HG03442 (cell line): ENCODE data around the gene MRAS.
A peak's percentile ranks its signal among the peaks of the same experiment; 100 is the strongest.

Experiments
- ATAC-seq: cut with Tn5 transposase; IDR thresholded peaks from one replicate; pipeline ENCODE4 v1.9.1; 2021; ENCODE audit warnings: mild to moderate bottlenecking, moderate library complexity; ENCODE audit not compliant: unreplicated experiment

The MRAS gene

DNA sequence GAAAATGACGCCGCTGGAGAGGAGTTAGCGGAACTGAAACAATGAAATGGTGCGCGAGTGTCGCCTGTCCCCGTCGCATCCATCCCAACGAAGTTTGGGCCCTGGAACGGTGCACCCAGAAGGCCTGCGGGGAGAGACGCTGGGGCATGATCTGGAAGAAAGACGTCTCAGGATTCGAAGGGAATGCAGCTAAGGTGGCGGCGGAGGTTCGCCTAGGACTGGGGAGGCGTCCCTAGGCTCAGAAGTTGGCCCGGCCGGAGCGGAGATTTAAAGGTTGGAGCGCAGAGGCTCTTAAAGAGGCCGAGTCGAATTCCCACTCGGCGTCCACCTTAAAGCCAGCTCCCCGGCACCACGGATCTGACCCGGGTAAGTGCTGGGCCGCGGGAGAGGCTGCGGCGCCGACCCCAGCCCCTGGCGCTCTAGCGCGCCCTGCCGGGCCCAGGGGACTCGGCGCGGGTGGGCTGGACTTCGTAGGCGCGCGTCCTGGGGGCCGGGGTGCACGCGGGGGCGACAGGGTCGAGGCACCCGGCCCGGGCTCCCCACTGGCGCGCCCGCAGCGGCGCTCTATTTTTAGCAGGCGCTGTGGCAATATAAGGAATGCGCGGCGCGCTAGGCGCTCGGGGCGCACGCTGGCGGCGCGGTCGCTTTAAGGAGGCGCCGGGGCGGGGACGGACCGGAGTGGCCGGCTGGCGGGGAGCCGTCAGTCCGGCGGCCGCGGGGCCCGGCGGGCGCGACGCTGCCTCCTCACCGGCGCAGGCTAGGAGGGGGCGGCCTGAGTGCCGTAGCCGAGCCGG, at the start of gene MRAS:
TSS of gene MRAS (plus strand) at position 620 of the 794 bp plus-strand sequence. CDS start 24,305 bp downstream, outside the sequence.
- peak; percentile 41 for ATAC-seq

DNA sequence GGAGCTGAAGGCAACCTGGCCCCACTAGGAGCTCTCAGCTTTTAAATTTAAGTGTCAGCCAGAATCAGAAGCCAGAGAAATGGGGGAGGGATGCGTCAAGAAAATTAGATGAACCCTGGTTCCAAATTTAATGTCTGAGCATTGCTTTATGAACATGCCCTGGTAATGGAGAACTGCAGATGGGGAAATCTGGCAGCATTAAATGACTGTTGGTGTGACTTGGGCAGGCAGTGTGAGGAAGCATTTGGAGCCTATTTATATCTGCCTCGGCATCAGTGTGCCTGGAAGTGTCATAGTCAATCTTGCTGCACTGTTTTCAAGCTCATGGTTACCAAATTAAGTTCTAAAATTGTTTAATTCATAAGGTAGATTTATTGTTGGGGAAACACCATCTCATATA, 47.7 kb upstream of the MRAS start:
- ATAC-seq = no peak

DNA sequence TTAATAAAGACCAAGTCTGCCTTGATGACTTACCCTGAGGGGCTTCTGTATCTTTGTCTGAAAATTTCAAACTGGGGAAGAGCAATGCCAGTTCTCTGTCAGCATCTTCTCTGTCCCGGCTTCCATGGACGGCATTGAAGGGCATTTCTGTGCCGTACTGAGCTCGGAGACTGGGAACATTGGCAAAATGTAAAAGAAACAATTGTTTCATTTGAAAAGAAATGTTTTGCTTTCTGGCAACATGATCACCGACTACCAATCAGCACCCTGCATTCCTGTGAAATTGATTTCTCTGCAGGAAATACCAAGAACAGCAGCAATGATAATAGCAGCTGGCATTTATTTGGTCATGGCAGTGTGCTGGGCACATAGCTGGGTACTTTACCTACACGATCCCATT, 44.9 kb upstream of the MRAS start:
- ATAC-seq = no peak

DNA sequence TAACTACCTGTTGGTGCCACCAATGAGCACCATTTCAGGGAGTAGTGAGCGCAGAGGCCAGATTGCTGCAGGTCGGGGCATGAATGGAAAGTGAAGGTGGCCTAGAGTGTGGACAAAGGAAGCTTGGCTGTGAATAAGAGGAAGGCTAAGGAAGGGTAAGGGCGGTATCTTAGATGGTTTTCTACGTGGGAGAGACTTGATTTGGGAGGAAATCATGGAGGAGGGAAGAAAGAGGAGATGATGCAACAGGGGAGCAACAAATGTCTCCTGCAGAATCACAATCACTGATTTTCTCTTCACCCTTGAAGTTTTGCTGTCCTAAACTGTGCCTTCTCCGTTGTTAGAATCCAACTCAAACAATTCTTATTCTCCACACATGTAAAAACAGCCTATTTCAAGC, 40.5 kb upstream of the MRAS start:
- no peak for ATAC-seq

DNA sequence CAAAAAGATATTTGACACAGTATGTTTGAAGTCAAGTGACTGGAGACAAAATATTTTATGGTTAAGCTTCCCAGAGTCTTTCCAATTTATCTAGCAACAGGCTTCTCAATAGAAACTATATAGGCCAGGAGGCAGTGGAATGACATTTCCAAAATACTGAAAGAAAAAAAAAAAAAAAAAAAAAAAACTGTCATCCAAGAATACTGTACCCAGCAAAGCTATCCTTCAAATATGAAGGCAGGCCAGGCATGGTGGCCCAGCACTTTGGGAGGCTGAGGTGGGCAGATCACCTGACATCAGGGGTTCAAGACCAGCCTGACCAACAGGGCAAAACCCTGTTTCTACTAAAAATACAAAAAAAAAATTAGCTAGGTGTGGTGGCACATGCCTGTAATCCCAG, 39.6 kb upstream of the MRAS start:
- ATAC-seq = no peak

DNA sequence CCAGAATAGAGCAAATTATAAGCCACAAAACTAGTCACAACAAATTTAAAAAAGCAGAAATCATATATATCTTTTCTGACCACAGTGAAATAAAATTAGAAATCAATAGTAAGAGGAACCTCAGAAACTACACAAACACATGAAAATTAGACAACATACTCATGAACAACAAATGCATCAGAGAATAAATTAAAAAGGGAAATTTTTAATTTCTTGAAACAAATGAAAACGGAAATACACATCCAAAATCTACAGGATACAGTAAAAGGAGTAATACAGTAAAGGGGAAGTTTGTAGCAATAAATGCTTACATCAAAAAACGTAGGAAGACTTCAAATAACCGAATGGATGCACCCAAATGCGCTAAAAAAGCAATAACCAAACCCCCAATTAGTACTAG, 37.9 kb upstream of the MRAS start:
- ATAC-seq = no peak

DNA sequence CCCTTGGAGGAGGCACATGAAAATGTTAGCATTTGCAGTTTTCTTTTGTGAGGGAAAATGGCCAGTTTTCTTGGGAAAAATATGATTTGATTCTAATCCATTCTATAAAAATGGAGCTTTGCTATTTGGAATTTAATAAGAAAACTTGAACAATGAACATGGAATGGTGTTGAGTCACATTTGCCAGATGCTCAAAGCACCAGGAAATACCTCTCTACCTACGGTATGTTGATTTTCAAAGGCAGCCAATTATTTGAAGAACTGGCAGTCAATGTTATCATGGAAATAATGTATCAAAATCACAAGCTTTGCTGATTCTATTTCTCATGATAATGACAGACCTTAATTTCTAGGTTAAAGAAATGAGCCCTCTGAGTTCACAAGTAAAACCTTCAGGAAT, 33.6 kb upstream of the MRAS start:
- no peak for ATAC-seq

DNA sequence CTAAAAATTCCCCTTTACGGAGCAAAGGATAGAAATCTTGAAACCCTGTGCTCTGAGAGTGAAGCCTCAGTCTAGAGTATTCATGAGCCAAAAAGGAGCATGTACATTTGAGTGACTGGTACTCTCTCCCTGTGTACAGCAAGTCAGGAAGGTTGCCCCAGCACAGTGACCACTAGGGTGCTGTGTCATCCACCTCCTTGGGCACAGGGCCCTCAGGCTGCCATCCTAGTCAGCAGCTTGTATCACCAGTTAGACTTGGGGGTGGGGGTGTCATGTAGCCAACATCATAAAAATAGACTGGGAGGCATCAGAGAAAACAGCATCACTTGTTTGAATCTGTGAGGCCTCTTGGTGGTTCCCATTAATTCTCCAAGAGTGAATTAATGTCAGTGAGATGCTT, 30.7 kb upstream of the MRAS start:
- no peak for ATAC-seq

DNA sequence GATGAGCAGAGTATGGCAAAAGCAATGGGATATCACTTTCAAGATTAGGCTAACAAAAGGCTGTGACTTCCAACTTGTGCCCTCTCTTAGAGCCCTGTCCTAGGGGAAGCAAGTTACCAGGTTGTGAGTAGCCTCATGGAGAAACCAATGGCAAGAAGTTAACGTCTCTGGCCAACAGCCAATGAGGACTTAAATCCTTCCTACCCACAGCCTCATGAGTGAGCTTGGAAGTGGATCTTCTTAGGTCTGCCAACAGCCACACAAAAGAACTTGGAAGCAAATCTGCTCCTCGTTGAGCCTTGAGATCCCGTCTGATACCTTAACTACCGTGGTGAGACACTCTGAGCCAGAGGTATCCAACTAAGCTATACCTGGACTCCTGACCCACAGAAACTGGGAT, 24.4 kb upstream of the MRAS start:
- no peak for ATAC-seq

DNA sequence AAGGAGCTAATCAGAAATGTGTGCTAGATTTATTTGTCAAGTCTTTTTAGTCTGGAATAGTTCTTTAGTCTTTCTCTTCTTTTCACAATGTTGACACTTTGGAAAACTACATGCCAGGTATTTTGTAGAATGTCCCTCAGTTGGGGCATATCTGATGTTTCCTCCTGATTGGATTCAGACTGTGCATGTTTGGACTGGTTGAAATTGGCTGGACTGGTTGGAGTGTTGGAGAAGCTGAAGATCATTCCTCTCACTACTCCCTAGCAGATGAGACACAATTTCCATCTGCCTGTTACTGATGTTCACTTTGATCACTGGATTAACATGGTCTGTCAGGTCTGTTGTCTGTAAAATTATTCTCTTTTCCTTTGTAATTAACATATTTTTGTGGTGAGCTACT, 22.4 kb upstream of the MRAS start:
- no peak for ATAC-seq

DNA sequence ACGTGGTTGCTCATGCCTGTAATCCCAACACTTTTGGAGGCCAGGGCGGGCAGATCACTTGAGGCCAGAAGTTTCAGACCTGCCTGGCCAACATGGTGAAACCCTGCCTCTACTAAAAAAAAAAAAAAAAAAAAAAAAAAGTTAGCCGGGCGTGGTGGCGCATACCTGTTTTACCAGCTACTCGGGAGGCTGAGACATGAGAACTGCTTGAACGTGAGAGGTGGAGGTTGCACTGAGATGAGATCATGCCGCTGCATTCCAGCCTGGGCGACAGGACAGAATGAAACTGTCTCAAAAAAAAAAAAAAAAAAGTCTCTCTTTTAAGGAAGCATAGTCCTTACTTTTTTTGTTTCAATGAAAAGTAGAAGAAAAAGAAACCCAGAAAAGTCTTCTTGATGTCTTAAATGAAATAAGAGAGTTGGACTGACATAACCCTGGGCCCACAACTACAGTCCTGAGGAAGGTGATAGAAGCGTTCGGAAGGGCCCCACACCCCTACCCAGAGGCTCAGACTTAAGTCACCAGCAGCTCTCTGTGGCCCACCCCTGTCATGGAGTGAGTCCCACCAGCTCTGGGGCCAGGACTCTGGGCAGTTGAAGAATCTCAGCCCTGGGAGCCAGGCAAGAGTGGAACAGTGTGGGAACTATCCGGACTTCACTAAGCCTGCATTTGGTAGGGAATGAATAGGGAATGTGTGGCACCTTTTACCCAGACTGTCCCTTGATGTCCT, 21.3 kb upstream of the MRAS start:
- ATAC-seq = no peak

DNA sequence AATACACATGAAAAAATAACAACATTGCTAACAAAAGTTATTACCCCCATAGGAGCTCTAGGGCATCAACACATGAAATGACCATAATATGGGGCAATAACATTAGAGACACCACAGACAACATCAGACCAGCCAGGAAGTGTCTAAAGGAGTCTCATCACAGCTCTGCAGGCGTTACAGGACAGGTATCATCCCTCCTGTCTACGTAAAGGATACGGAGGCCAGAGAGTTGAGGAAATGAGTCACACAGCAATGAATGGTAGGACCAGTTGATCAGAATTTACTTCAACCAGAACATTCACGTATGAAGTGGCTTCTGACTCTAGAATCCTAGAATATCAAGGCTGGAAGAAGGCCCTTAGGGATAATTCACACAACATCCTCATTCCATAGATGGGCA, 20.5 kb upstream of the MRAS start:
- no peak for ATAC-seq

DNA sequence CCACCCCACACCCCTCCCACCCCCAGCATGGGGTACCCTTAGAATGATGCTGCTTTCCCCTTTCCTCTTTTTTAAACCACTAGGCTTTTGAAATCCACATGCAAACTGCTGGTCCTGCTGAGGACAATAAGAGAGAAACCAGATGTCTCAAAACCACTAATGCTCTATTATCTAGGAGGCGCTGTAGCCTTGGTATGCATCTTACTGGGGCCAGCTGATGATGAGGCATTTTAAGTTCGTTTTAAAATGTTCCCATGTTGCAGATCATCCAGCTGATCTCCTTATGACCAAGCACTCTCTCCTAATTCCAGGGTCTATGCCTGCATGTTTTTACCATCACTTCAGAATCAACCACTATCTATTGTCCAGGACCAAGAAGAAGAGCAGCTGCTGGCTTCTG, 20.0 kb upstream of the MRAS start:
- no peak for ATAC-seq

DNA sequence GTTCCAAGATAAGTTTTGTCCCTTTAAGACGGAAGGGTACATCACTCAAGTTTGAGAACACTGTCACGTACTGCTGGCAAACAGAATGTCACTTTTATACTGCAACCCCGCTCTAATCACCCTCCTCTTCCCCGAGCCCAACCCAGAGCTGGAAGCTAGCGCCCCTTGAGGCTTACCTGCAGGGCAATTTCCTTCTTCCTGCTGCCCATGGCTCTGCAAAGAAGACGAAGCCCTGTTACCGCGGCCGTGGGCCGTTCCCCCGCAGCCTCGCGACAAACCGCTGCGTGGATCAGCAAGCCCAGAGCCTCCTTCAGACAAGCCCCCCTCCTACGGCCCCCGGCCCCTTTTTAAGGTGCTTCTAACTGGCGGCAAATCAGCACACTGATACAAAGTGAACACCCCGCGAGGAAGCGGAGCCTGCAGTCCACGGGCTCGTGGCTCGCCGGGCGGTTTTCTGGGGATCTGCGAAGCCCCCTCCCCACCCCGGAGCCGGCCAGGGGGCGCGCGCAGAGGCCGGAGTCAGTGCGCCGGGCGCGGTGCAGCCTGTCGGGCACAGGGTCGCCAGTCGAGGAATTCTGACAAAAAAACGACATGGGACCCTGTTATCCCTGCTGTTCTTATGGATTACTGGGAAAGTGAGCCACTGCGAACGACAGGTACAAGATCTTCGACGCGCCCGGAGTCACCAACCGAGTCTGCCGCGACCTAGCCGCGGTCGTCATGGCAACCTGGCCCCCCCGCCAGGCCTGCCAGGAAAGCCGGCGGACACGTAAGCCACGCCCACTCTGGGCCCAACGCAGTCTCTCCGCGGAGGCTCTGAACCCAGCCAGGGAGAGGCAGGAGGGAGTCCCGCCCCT, 19.0 kb upstream of the MRAS start, which contains the start of gene NME9:
TSS of gene NME9 (minus strand) at position 725 of the 857 bp plus-strand sequence. CDS start at position 209, 516 bp downstream.
- ATAC-seq = peak; percentile 74

DNA sequence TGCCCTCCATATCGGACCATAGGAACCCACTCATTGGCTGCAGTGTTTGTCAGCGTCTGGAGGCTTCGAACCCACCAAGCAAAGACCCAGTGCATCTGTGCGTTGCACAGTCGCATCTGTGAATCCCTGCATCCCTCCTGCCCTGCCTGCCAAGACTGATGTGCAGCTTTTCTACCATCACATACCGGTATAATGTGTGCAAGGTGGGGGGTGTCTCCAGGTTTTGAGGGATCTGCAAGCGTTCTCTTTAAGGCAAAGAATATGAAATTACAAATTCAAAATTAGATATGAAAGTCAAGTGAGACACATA, 18.4 kb upstream of the MRAS start:
- ATAC-seq = no peak

DNA sequence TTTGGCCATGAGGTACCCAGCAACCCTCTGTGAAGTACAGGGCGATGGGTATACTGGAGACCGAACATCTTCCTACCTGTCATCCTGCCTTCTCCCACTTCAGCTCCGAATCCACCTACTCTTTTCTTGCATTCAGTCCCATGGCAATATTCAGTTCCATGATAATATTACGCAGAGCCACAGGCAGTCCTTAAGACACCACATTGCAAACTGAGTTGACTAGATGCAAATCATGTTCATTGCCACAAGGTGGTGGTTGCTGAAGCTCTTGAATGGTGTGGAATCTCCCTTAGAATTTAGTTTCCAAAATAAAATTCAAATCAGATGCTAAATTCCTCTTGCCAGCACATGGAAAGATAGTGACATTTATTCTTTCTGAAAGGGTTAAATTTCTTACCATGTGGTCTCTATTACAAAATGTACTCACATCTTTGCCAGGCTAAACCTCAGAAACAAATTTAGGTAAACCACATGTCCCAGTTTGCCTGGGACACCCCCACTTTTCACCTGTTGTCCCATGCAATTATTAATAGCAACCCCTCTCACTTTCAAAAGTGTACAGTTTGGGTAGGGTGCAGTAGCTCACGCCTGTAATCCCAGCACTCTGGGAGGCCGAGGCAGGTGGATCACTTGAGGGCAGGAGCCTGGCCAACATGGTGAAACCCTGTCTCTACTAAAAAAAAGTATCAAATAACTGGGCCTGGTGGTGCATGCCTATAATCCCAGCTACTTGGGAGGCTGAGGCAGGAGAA, 17.1 kb upstream of the MRAS start:
- ATAC-seq = no peak

DNA sequence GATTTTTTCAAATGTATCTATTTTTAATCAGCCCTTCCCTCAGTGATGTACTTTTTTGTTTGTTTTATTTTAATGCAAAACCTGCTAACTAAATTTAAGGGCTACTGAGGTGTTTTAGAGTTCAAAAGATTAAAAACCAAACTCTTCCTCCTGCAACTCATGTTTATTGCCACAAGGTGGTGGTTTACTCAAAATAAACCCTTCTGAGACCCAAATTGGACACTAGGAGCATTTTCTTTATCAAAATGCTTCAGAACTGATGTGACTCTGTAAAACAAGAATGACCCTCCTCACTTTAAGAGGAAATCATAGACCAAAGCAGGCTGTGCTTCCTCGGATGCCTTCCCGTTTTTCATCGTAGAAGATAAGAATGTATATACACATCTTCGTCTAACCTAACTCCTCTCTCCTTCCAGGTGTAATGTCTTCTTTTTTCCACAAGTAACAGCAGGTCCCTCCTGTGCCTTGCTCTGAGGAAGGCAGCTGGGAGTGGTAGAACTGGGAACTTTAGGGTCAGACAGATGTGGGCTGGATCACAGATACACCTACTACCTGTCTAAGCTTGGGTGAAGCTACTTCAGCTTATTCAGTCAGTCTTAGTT, 15.8 kb upstream of the MRAS start:
- no peak for ATAC-seq

DNA sequence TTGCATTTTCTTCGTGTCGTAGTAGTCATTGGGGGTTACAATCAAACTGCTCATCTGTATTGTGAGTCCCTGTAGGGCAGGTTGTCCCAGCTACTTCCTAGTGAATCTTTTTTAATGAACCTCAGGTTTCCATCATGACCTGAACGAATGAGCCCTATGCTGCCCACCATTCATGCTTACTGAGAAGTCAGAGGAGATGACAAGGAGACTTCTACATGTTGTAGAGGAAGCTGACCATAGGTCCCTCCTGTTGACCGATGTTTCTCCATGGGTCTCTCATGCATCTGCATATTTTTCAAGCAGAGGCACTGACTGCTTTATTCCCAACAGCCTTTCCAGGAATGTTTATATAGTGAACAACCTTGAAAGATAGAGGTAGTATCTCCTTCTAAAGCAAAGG, 13.8 kb upstream of the MRAS start:
- ATAC-seq = no peak

DNA sequence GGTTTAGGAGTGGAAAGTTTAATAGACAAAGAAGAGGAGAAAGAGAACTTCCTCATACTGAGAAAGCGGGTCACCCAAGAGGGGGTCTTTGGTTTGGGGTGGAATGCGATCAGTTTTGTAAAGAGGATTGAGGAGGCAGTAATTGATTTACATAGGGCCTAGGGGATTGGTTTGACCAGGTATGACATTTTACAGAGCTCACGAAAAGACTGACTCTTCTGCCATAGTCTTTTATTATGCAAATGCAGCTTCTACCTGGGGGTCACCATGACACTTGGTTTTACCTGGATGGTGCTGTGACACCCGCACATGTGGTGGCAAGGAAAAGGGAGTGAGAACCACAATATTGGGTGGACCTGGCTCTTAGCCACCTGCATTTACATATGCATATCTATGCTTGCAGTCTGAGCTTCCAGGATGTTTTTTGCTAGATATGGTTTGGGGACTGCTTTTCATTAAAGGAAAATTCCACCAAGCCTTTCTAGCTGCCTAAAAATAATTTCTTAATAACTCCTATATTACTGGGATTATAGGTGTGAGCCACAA, 11.9 kb upstream of the MRAS start:
- no peak for ATAC-seq

DNA sequence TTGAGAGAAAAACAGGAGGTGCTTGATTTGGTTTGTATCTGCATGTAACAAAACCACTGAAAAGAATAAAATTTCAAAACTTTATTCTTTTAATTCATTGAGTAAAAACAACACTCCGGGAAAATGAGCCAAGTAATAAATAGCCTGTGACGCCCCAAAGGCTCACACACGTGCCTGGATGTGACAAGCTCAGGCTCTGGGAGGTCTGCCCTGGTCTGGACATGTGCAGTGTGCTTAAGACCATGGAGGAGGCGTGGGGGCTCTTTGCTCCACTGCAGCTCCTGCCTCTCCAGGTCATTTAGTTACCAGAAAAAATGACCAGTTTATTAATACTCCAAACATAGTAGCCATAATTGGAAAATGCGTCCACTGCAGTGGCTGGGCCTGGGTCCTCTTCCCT, 10.1 kb upstream of the MRAS start:
- ATAC-seq = no peak
